ENCODE measurements around the gene MACF1. TPM values are rescaled to one million over a fixed set of nuclear protein-coding genes. Genes with fewer than 3 reads are reported as not detected.

The MACF1 gene
- total and polyA plus RNA-seq, 4 donors = 69.1 to 966 (median 233) TPM

- H3K36me3 ChIP-seq (ENCODE audit: control insufficient read depth in 4 of 4, insufficient read depth in 4 of 4, low read length in 4 of 4) = peaks cover 0 to 12% (median 0%) of the 10 kb centered on the region in 4 donors
- peaks cover 7 to 28% (median 24%) of the 10 kb centered on the region in 5 donors for H3K4me1 ChIP-seq (ENCODE audit: control insufficient read depth in 5 of 5, insufficient read depth in 5 of 5, low read length in 5 of 5)
- no peak overlapping the region for H3K4me3 ChIP-seq
- no peak for TF ChIP-seq CTCF (IDR thresholded peaks at IDR 0.05; ENCODE audit: control extremely low read depth, extremely low read depth)
- H3K9me3 ChIP-seq (ENCODE audit: control insufficient read depth in 4 of 4, insufficient read depth in 3 of 4, low read length in 3 of 4) = no peaks in the 10 kb centered on the region
- DNase-seq = no peak
- WGBS, 2 donors = 89 to 90% methylated on average over 2 of the region's 2 CpGs
- no peak overlapping the region for H3K27ac ChIP-seq (ENCODE audit: low read depth in 1 of 2, low read length in 1 of 2)
- H3K27me3 ChIP-seq (ENCODE audit: control insufficient read depth in 3 of 3, insufficient read depth in 3 of 3, low read length in 2 of 3) = no peaks in the 10 kb centered on the region
- ATAC-seq (ENCODE audit: insufficient read depth, low FRiP score) = no peak
- H3K9ac ChIP-seq (ENCODE audit: insufficient read depth in 1 of 2, low read length in 2 of 2) = no peak overlapping the region
Observed at GRCh38 chr1:39182804-39183203, 21.7 kb upstream of the MACF1 start.

GRCh38 chr1:39183503-39184353 is 20.8 kb upstream of the MACF1 start:
- 59 to 62% methylated on average over 4 of the region's 4 CpGs for WGBS, 2 donors
- DNase-seq = peak; percentile 30 to 59 (median 36)
- peak; percentile 37 for TF ChIP-seq CTCF (IDR thresholded peaks at IDR 0.05; ENCODE audit: control extremely low read depth, extremely low read depth)
- Histone ChIP-seq H3K36me3 (ENCODE audit: control insufficient read depth in 4 of 4, insufficient read depth in 4 of 4, low read length in 4 of 4) (peaks cover 0 to 9% (median 0%) of the 10 kb centered on the region in 4 donors), H3K4me1 (ENCODE audit: control insufficient read depth in 5 of 5, insufficient read depth in 5 of 5, low read length in 5 of 5) (peaks cover 12 to 21% (median 18%) of the 10 kb centered on the region in 5 donors), H3K27me3 (ENCODE audit: control insufficient read depth in 3 of 3, insufficient read depth in 3 of 3, low read length in 2 of 3) (no peaks in the 10 kb centered on the region), H3K4me3 (no peak overlapping the region), H3K27ac (ENCODE audit: low read depth in 1 of 2, low read length in 1 of 2) (peak overlapping the region; percentile 55 to 73), H3K9ac (ENCODE audit: insufficient read depth in 1 of 2, low read length in 2 of 2) (peak overlapping the region in 1 of 2 donors; percentile 38), H3K9me3 (ENCODE audit: control insufficient read depth in 4 of 4, insufficient read depth in 3 of 4, low read length in 3 of 4) (no peaks in the 10 kb centered on the region)
- ATAC-seq (ENCODE audit: insufficient read depth, low FRiP score) = peak; percentile 64

GRCh38 chr1:39184354-39184818 is 20.1 kb upstream of the MACF1 start:
- Histone ChIP-seq H3K27me3 (ENCODE audit: control insufficient read depth in 3 of 3, insufficient read depth in 3 of 3, low read length in 2 of 3) (no peaks in the 10 kb centered on the region), H3K9me3 (ENCODE audit: control insufficient read depth in 4 of 4, insufficient read depth in 3 of 4, low read length in 3 of 4) (no peaks in the 10 kb centered on the region), H3K27ac (ENCODE audit: low read depth in 1 of 2, low read length in 1 of 2) (peak overlapping the region; percentile 55 to 73), H3K4me1 (ENCODE audit: control insufficient read depth in 5 of 5, insufficient read depth in 5 of 5, low read length in 5 of 5) (peaks cover 7 to 18% (median 14%) of the 10 kb centered on the region in 5 donors), H3K4me3 (no peak overlapping the region), H3K9ac (ENCODE audit: insufficient read depth in 1 of 2, low read length in 2 of 2) (peak overlapping the region in 1 of 2 donors; percentile 38), H3K36me3 (ENCODE audit: control insufficient read depth in 4 of 4, insufficient read depth in 4 of 4, low read length in 4 of 4) (peaks cover 0 to 9% (median 0%) of the 10 kb centered on the region in 4 donors)
- ATAC-seq (ENCODE audit: insufficient read depth, low FRiP score) = no peak
- no peak for TF ChIP-seq CTCF (IDR thresholded peaks at IDR 0.05; ENCODE audit: control extremely low read depth, extremely low read depth)
- WGBS, 2 donors = 84 to 88% methylated on average over 3 of the region's 3 CpGs
- no peak for DNase-seq
